ENCODE measurements around the gene BPIFA1.

The BPIFA1 gene

GRCh38 chr20:33277471-33278441, 42.0 kb downstream of the BPIFA1 start:
- no peak for DNase-seq (ENCODE audit: low read depth in 3 of 3)

GRCh38 chr20:33278700-33279099, 42.9 kb downstream of the BPIFA1 start:
- no peak for DNase-seq (ENCODE audit: low read depth in 3 of 3)

DNA sequence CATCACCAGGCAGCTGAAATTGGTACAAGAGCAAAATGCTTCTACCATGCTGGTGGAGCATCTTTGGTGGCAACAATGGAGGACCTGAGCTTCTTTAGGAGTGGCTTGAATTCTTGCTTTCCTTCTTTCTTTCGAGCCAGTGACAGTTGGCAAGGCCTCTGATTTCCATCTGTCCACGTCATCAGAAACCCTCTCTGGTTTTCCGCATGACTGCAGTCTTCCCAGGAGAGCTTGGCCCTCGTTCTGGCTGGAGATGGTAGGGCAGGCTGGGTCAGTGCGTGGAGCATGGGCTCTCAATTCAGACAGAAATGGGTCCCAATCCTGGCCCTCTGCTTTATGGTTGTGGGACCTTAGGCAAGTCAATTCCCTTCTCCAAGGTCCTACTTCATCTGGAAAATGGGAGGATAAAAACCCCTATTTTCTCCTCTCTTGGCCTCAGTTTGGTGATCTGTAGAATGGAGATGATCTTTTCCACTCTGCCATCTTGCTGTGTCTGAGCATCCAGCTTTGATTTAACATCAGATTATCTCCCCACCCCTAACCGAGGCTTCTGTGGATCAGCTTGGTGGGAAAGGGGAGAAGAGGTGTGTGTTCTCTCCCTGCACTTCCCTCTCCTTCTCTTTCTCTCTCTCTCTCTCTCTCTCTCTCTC, 43.6 kb downstream of the BPIFA1 start:
- DNase-seq (ENCODE audit: low read depth in 3 of 3), result no peak

- DNase-seq (ENCODE audit: low read depth in 3 of 3), result no peak
Measured at GRCh38 chr20:33280000-33280680, 44.3 kb downstream of the BPIFA1 start.

DNA sequence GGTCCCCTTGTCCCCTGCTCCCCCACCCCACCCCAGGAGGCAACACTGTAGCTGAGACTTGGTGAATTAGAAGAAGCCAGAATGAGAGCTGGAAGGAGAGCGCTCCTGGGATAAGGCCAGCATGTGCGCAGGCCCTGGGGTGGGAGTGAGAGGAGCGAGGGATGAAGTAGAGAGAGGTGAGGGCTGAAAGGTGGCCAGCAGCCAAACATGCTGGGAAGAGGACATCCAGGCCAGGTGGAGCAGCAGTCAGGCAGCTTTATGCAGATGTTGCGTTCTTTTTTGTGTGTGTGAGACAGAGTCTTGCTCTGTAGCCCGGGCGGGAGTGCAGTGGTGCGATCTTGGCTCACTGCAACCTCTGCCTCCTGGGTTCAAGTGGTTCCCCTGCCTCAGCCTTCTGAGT, 45.0 kb downstream of the BPIFA1 start:
- no peak for DNase-seq (ENCODE audit: low read depth in 3 of 3)

GRCh38 chr20:33281550-33282146, 45.9 kb downstream of the BPIFA1 start:
- no peak for DNase-seq (ENCODE audit: low read depth in 3 of 3)

- DNase-seq (ENCODE audit: low read depth in 3 of 3), result no peak
Measured at GRCh38 chr20:33282196-33282934, 46.6 kb downstream of the BPIFA1 start.

DNA sequence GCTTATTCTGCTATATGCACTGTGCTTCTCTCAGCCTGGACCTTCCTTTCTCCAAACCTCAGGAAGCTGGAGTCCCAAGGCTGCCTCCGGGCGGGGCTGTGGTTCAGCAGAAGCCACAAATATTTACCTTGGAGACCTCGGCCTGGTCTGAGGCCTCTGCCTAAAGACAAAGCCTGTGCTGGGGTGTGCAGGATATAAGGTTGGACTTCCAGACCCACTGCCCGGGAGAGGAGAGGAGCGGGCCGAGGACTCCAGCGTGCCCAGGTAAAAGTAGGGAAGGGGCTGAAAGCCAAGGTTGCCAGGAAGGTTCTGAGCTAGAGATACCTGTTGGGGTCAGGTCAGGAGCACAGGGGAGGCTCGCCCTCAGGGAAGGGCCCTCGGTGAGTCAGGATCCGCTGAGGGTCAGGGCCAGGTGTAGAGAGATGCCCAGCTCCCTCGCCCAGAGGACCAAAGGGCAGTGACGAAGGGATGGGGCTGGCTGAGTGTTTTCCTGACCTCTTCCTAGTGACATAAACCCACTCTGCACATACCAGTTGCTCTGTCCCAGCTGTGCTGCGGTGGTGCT, 47.3 kb downstream of the BPIFA1 start, which contains the start of gene BPIFB1:
TSS of gene BPIFB1 (plus strand) at position 224 of the 565 bp plus-strand sequence. CDS start 2,860 bp downstream, outside the sequence.
- no peak for DNase-seq (ENCODE audit: low read depth in 3 of 3)

DNA sequence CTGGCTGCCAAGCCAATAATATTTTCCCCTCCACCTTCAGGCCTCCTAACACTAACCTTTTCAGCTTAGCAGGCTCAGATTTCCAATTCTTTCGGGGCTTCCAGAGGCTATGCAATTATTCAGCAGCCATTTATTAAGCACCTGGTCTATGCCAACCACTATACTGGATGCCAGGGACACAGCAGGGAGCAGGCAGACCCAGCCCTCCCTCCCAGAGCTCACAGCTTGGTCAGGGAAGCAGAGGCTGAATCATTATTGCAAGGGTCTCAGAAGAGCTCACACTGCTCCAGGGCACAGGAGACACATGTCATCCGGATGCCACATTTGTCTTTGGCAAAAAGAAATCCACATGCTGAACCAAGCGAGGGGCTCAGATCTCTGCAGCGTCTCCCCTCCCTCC, 48.5 kb downstream of the BPIFA1 start:
- DNase-seq (ENCODE audit: low read depth in 3 of 3), result no peak

- DNase-seq (ENCODE audit: low read depth in 3 of 3), result no peak
Measured at GRCh38 chr20:33284937-33285336, 49.1 kb downstream of the BPIFA1 start.

- DNase-seq (ENCODE audit: low read depth in 3 of 3), result no peak
Measured at GRCh38 chr20:33285861-33286495, 50.2 kb downstream of the BPIFA1 start.

- DNase-seq (ENCODE audit: low read depth in 3 of 3), result no peak
Measured at GRCh38 chr20:33287884-33288283, 52.1 kb downstream of the BPIFA1 start.

DNA sequence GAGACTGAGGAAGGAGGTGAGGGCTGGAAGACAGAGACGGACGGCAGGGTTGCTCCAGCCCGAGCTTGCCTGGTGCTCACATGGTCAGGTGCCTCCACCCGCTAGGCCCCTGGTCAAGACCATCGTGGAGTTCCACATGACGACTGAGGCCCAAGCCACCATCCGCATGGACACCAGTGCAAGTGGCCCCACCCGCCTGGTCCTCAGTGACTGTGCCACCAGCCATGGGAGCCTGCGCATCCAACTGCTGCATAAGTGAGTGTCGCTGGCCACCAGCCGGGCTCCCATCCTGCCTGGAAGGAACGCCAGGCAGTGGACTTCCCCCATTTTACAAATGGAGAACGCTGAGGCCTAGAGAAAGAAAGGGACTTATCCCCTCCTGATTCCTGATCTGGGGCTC, 55.1 kb downstream of the BPIFA1 start:
- no peak for DNase-seq (ENCODE audit: low read depth in 3 of 3)

DNA sequence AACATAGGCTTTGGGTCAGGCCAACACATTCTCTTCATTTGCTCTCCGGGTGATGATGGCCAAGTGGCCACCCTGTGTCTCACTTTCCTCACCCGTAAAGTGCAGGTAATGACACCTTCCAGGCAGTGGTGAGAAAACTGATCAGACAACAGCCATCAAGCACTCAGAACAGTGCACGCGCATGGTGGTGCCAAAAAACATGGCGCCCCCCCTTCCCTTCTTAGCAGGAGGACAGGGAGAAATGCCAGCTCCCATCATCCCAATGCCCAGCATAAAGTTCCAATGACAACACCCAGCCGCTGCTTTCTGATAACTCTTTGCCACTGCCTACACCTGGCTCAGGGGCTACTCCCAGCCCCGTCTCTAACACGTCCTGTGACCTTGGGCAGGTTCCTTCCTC, 55.6 kb downstream of the BPIFA1 start:
- DNase-seq (ENCODE audit: low read depth in 3 of 3), result no peak

GRCh38 chr20:33291830-33292355, 56.1 kb downstream of the BPIFA1 start:
- peak; percentile 42 to 63 (median 46) for DNase-seq (ENCODE audit: low read depth in 3 of 3)

Data from stimulated activated CD4-positive, alpha-beta T cell treated with anti-CD3 and anti-CD28 coated beads, TNF-alpha, amount 100 ng/mL, for 24 hours (primary cell).